ENCODE results near the gene TEAD4.

Gene TEAD4

DNA sequence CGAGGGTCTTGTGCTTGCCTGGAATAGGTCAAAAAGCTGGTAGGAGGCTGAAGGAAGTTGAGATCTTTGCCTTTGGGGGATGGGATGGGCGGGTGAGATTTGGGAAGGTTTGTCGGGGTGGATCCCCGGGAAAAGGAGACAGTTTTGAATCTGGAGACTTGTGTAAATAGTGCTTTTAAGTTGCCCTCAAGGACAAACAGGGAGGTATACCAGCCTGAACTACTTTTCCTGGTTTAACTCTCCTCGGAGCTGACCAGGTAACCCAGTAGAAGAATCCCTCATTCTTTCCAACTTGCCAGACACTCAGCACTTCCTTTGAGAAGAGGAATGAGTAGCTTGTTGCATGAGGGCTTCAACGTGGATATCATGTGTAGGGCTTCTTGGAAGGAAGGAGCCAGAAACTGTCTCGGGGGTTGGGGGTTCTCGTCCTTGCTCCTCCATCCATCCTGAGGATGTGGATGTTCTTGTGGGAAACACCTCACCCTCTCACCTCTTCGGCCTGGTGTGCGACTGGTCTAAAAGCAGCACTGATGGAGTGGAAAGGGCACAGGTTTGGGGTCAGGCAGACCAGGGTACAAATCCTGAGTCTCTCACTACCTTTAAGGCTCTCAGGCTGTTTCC lies 1.9 kb downstream of the TEAD4 start:
- DNase-seq = no peak

DNA sequence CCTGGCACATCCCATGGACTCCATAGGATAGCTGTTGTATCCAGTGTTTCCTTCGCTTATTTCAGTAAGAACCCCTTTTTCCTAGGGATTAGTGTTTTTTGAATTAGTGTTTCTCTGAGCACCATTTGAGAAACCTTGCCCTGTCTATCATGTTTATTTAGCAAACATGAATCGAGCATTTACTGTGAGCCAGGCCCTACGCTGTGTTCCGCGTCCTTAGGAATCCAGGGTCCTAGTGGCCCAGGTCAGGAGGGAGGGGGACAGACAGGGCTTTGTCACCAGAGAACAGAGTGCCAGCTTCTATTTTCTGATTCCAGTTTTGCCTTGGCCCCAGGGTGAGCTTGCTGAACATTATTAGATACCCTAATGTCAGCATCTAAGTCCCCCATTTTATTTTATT lies 2.5 kb downstream of the TEAD4 start:
- DNase-seq = no peak

DNA sequence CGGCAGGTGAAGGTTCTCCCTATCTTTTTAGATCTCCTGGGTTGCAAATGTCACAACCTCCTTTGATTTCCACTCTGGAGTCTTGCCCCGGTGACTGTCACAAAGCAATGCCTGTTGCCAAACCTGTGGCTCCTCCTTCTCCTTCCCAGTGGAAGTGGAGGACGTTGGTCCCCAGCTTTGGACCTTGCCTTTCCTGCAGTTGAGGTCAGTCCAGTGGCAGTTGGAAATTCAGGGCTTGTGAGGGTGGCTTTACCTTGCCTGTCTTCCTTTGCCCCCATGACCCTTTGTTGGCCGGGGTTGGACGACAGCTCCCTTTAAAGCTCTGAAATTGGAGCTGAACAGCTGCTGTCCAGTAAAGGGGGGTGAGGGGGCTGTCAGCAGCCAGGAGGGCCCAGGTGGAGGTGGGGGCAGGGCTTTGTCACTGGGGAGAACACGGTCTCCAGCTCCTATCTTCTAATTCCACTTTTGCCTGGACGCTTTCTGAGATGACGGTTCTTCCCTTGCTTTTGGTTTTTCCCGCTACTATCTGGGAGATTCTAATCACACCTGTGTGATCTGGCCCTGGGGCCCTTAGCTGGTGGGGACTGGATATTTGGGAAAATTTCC lies 4.1 kb downstream of the TEAD4 start:
- DNase-seq = no peak

DNA sequence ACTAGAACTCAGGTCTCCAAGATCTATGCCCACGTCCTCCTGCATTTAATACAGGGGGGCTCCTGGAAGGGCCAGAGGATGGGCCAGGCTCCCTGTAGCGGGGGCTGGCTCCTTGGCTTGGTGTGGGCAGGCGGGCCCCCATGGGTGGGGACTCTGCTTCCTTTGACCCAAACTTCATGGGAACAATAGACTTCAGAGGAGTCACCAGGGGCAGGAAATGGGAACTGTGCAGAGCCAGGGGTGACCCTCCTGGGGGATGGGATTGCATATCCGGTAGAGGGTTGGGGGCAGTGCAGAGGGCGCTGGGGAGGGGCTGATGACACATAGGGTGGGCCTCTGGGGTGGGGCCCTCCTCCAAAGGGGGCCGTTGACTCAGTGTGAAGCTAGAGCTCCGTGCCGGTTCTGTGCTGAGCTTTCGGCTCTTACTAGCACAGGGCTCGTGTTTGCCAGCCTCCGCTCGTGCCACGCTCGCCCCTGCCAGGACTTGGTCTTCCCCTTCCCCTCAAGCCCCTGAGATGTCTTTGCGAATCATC lies 4.6 kb downstream of the TEAD4 start:
- DNase-seq = no peak

DNA sequence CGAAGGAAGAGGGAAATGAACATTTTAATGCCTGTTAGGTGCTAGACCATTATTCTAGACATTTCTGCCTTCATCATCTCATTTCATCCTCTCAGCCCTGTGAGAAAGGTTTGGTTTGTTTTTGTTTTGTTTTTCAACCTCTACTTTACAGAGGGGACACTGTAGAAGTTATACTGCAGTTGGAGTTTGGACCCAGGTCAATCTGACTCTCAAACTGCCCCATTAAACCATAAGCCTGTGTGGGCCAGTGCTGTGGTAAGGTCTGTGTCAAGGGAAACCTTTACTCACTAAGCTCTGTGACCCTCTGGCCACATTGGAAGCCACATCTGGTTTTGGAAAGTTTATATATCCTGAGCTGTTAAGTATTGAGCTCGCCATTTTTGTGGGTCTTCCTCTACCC lies 8.5 kb downstream of the TEAD4 start:
- DNase-seq = no peak

DNA sequence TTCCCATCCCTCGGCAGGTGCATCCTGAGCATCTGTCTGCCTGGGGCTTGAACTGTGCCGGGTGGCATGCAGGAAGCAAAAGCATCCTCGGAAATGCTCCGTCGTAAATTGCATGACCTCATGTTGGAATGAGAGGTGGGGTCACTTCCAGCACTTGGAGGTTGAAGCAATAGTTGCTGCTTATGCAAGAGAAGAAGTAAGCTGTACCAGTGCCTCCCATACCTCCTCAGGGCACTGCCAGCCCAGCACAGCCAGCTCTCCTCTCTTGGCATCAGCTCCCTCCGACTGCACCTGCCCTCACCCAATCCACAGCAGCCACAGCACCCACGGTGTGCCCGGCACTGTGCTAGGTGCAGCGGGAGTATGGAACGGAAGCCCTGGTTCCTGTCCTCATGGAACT lies 11.5 kb downstream of the TEAD4 start:
- no peak for DNase-seq

DNA sequence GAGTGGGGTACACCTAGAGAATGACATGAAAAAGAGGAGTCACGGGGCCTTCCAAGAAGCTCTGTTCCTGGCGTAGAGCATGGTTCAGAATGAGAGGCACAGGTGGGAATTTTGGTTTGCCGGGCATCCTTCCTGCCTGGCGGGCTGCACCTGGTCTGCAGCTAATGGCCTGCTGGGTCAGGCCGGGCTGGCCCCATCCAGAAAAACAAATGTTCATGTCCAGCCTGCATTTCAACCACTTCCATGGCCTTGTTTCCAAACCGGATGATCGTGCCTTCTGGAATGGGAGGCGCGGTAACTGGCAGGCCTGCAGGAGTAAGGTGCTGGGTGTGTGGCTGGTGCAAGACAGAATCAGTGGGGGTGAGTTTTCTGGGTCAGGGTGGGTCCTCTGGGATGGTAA lies 14.4 kb downstream of the TEAD4 start:
- DNase-seq = no peak

DNA sequence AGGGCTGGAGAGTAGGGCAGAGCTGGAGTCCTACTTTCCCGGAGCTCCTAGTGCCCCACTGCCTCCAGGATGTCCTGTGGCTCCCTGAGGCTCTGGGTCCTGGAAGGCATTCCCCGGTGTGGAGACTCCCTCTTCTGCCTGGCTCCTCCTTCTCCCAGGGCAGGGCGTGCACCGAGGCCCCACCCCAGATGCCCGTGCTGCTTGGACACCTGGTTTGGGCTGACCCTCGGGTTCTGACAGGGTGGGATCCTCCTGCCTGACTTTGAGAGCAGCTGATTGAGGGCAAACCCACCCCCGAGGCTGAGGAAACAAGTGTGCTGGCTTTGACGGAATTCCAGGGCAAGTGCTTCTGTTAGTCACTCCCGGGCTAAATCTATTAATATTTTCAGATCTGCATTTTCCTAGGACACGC lies 15.4 kb downstream of the TEAD4 start:
- no peak for DNase-seq

DNA sequence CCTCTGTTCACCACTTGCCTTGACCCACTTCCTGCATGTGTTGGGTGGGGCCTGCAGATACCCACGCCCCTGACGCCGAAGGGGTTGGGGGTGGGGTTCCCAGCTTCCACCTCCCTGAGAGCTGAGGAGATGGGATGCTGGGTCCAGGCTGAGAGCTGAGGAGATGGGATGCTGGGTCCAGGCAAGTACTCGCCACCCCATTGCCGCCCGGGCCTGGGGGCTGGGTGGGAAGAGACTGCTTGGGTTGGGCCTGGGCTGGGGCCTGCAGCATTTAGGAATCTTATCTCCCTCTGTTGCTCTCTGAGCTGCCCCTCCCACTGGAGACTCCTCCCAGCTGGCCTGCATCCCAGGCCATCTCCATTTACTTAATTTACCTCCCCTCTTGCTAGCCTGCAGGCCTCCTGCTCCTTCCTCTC lies 17.4 kb downstream of the TEAD4 start:
- DNase-seq = no peak

DNA sequence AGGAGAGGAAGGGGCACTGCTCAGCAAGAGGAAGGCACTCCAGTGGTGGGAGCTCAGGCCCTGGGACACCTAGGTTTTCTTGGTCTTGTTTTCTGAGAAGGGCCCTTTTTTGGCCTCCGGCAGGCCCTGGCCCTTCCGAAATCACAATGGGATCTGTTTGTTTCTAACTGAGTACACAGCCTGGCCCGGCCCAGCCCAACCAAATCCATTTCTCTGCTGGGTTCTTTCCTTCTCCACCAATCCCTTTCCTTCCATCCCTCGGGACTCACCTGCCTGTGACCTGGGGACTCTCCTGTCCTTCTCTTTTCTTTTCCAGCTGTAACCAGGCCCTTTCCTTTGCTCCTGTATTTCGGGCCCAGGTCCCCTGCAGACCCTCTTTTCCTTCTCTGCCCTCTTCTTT lies 18.6 kb downstream of the TEAD4 start:
- DNase-seq = no peak

DNA sequence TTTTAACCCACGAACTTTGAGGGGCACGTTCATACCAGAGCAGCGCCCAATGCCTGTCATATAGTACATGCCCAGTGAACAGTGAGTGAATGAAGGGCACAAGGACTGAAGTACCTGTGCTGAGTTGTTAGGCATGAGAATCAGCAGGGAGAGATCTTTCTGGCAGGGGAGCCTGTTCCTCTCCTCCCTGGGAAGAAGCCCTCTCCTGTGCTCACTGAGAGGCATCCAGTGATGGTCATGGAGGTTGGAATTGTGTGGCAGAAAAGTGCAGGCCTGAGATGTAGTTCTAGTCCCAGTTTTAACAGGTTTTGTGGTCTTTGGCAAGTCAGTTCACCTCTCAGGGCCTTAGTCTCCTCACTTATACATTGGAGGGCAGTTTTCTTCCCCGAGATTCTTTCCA lies 20.6 kb downstream of the TEAD4 start:
- DNase-seq = no peak

DNA sequence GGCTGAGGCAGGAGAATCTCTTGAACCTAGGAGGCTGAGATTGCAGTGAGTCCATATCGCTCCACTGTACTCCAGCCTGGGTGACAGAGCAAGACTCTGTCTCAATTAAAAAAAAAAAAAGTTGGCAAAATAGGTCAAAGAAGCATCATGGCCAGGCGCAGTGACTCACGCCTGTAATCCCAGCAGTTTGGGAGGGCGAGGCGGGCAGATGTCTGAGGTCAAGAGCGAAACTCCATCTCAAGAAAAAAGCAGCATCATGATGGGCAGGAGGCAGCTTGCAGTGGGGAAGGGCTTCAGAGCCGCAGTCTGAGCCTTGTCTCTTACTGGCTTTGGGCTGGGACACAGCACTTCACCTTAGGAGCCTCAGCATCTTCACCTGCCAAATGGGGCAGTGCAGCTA lies 21.4 kb downstream of the TEAD4 start:
- no peak for DNase-seq

DNA sequence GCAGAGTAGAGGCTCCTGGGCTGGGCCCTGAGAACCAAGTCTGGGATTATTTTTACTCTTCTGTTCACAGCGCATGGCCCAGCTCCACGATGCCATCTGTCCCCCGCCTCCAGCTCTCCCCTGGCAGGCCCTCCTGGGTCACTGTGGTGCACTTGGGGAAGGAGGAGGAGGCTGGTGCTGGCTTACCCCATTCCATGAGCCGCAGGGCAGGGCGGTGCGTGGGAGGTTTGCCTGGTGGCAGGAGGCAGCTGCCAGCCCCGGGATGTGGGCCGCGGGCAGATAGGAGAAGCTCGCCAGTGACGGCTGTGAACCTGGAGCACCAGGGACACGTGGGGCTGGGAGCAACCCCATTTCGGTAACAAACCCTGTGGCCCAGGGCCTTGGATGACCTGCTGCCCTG lies 23.2 kb downstream of the TEAD4 start:
- DNase-seq = no peak

DNA sequence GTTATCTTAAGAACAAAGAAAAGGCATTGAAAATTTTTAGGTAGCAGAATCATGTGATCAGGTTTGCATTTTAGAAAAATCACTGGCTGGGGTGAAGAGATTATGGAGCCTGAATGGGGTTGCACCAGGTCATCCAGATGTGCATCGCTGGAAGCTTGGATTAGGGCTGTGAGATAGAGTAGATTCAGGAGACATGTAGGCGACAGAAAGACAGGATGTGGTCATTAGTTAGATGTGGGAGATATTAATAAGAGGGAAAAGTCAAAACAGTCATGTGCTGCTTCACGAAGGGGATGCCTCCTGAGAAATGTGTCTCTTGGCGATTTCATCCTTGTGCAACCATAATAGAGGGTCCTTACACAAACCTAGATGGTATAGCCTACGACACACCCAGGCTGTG lies 25.1 kb downstream of the TEAD4 start:
- DNase-seq = no peak

DNA sequence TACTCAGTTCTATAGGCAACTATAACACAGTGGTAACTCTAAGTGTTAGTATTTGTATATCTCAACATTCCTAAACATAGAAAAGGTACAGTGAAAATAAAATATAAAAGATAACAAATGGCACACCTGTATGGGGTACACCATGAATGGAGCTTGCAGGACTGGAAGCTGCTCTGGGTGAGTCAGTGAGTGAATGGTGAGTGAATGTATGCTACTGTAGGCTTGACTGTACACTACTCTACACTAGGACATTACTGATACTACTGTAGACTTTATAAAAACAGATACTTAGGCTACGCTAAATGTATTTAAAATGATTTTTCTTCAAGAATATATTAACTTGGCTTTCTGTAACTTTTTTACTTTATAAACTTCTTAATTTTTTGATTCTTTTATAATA lies 25.5 kb downstream of the TEAD4 start:
- no peak for DNase-seq

DNA sequence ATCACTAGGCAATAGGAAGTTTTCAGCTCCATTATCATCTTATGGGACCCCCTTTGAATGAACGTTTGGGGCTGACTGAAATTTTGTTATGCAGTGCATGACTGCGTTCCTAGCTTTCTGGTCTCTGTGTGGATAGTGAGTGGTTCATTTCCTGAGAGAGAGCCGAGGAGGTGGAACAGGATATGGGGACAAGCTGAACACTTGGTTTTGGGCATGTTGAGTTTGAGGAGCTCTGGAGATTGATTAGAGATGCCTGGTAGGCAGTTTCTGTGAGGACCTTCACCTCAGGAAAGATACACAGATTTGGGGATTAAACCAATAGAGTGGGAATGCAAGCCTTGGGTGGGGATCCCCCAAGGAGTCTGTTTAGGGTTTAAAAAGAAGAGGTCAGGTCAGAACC lies 27.7 kb downstream of the TEAD4 start:
- no peak for DNase-seq

DNA sequence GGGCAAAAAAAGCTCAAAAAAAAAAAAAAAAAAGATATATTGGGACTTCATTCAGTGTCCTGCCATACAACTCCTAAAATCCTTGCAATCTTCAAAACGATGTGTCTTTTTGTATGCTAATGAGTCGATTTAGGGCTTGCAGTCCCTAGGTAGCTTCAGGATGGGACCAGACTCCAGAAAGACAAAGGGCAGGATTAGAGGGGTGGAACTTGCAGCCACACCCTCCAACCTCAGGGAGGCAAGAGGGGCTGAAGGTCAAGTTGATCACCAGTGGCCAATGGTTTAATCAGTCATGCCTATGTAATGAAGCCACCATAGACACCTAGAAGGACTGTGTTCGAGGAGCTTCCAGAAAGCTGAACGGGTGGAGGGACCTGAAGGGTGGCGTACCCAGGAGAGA lies 29.3 kb downstream of the TEAD4 start:
- no peak for DNase-seq

DNA sequence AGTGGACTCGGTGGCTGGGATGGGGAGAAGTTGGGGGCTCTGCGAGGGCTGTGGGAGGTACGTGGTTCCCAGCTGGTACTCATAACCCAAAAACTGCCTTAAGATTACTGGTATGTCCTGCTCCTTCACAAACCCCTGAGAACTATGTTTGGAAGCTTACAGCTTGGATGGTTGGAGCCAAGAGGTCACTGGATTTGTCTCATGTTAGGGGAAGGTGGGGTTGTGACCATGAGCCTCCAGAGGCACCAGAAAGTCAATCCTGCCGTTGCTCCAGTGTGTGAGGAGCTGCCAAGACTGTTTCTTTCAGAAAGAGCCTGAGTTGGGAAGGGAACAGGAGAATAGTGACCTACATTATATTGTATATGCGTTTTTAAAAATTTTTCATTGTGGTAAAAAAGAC lies 33.5 kb downstream of the TEAD4 start:
- no peak for DNase-seq

DNA sequence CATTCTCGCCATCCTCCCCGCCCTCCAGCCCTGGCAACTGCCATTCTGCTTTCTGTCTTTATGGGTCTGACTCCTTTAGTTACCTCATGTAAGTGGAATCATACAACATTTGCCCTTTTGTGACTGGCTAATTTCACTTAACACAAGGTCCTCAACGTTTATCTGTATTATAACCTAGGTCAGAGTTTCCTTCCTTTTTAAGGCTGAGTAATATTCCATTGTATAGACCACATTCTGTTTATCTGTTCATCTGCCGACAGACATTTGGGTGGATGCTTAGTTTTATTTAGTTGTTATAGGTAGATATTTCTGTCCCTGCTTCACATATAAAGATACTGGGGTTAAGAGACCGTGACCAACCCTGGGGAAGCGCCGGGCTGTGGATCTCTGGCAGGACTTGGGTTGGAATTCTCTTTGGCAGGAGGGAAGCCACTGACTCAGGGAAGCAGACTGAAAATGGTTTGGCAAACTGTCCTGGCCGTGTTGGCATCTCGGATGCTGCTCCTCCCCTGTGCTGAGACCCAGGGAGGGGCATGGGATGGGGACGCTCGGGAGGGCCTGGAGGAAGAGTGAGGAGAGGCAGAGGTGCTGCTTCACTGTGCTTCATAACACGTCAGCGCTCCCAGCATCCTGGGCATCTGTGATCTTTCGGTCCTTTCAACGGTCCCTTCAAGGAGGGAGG lies 38.9 kb downstream of the TEAD4 start:
- no peak for DNase-seq

DNA sequence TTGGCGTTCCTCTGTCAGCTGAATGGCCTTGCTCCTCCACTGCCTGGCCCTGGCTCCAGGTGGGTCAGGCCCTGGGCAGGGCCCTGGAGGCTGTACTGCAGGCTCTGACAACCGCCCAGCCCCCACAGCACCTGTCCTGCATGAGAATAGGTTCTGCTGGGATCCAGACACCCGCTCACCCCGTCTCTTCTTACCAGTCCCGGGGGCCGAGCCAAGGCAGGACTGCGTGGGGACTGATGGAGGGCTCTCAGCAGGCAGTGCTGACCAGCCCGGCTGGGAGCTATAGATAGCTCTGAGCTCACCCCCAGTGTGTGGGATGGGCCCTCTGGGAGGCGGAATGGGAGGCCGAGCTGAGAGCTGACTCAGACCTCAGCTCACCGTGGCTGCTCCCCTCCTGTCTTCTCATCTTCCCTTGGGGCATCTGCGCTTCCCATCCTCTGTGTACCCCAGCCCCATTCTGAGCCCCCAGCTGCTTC lies 39.6 kb downstream of the TEAD4 start:
- DNase-seq = no peak

DNA sequence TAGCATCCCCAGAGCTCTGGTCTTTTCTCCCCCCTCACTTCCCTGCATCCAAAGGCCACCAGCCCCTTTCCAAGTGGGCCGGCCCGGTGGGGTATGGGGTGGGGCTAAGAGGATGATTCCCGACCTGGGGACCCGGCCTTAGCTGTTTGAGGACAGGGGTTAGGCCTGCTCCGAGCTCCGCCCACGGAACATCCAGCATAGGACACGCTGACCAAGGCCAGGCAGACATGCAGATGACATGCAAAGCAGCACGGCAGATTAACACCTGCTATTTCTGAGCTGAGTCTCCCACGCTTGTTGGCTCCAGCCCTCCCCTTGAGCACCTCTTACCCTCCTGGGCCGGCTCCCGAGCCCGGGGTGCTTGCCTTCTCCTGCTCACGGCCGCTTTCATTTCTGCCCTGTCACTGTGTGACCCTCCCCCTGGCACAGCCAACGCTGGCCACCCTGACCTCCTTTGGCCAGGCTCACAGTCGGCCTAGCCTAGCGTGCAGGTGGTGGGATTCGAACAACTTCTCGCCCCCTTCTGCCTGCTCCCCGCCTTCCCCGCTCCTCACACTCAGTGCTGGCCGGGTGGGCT lies 40.2 kb downstream of the TEAD4 start:
- no peak for DNase-seq

DNA sequence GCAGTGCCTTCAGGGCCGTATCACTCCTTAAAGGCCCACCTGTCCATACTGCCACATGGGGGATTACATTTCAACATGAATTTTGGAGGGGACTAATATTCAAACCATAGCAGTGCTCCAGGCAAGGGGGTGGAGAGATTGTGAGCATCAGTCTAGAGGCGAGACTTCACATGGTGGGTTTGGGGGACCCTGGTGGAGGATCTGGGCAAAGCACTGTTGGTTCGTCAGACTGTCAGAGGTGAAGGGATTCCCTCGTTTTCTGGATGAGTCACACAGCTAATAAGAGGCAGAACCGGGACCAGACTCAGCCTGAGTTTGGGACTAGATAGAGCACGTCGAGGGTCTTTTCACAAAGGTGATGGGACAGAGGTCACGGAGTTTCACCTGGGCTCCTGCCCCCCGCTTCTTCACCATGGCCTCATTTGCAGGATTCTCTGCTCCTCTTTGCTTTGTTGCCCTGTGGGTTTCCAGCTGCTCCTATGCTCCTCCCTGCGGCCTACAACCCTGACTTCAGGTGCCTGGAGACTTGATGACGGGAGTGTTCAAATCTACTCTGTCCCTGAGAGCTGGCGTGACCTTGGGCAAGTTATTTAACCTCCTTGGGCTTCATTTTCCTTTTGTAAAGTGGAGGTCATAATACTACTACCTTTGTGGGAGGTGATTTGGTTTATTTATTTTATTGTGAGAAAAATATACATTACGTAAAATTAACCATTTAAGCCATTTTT lies 41.5 kb downstream of the TEAD4 start:
- no peak for DNase-seq

DNA sequence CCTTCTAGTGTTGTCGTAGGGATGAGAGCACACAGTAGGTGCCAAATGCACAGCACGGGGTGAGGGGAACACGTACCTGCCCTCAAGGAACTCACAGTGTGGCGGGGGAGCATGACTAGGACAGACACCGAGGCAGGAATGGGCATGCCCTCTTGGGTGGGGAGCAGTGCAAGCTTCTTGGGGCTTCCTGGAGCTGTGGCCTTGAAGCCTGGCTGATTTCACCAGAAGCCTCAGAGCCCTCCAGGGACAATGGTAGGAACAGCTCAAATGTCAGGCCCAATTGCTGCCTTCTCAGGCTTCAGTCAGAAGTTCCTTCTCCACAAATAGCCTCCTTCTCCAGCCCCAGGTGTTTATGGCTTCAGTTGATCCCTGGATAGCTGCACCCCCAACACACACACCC lies 43.4 kb downstream of the TEAD4 start:
- no peak for DNase-seq
